HG02642 (cell line): ENCODE results near the gene FHIT.

Experiments used
- ATAC-seq: cut with Tn5 transposase; IDR thresholded peaks from one replicate; pipeline ENCODE4 v1.9.1; 2021; ENCODE audit warnings: mild to moderate bottlenecking; ENCODE audit not compliant: unreplicated experiment, poor library complexity

The FHIT gene

GRCh38 chr3:59866076-59866475 lies 1385.2 kb downstream of the FHIT start:
- no peak for ATAC-seq

- ATAC-seq: no peak
Observed at GRCh38 chr3:59865351-59865750, 1385.9 kb downstream of the FHIT start.

GRCh38 chr3:59862686-59863085 lies 1388.6 kb downstream of the FHIT start:
- ATAC-seq: no peak

- peak; percentile 98 for ATAC-seq
Observed at GRCh38 chr3:59857589-59858346, 1393.5 kb downstream of the FHIT start.

GRCh38 chr3:59856934-59857460 lies 1394.3 kb downstream of the FHIT start:
- no peak for ATAC-seq

GRCh38 chr3:59854061-59854709 lies 1397.1 kb downstream of the FHIT start:
- no peak for ATAC-seq

GRCh38 chr3:59850417-59850816 lies 1400.8 kb downstream of the FHIT start:
- ATAC-seq: no peak

- ATAC-seq: no peak
Observed at GRCh38 chr3:59845386-59845785, 1405.9 kb downstream of the FHIT start.

- no peak for ATAC-seq
Observed at GRCh38 chr3:59843821-59844220, 1407.4 kb downstream of the FHIT start.

GRCh38 chr3:59839810-59840515 lies 1411.3 kb downstream of the FHIT start:
- ATAC-seq: peak; percentile 98

- ATAC-seq: no peak
Observed at GRCh38 chr3:59839283-59839682, 1412.0 kb downstream of the FHIT start.

- ATAC-seq: no peak
Observed at GRCh38 chr3:59836531-59836930, 1414.7 kb downstream of the FHIT start.

GRCh38 chr3:59832702-59833101 lies 1418.5 kb downstream of the FHIT start:
- ATAC-seq: no peak

- ATAC-seq: no peak
Observed at GRCh38 chr3:59832241-59832640, 1419.0 kb downstream of the FHIT start.

GRCh38 chr3:59831394-59831793 lies 1419.9 kb downstream of the FHIT start:
- no peak for ATAC-seq

GRCh38 chr3:59829527-59829926 lies 1421.7 kb downstream of the FHIT start:
- no peak for ATAC-seq

GRCh38 chr3:59824876-59825275 lies 1426.4 kb downstream of the FHIT start:
- ATAC-seq: no peak

GRCh38 chr3:59821274-59821673 lies 1430.0 kb downstream of the FHIT start:
- ATAC-seq: no peak

- no peak for ATAC-seq
Observed at GRCh38 chr3:59820352-59820934, 1430.8 kb downstream of the FHIT start.

- no peak for ATAC-seq
Observed at GRCh38 chr3:59818919-59819300, 1432.3 kb downstream of the FHIT start.
